ENCODE data around the gene FRMD4A.

GRCh38 chr10:13891128-13892000, 439.4 kb downstream of the FRMD4A start:
- TF ChIP-seq POLR2A (IDR thresholded peaks at IDR 0.05; ENCODE audit: extremely low read depth, insufficient read length) (no peak), CTCF (IDR thresholded peaks at IDR 0.05; ENCODE audit: low read depth, low read length) (no peak), MAX (IDR thresholded peaks at IDR 0.05; ENCODE audit: low read depth, low read length) (no peak), MYC (IDR thresholded peaks at IDR 0.05; ENCODE audit: low read depth, low read length) (no peak)

All from NB4 (cell line).